Breast epithelium (tissue), 4 donors: ENCODE measurements around the gene HSBP1. TPM values are rescaled to one million over a fixed set of nuclear protein-coding genes. Genes with fewer than 3 reads are reported as not detected.

ENCODE experiments used
- DNase-seq, 2 donors: peaks; one replicate each; pipeline ENCODE4 v3.0.0-alpha.2; 2019; ENCODE audit warnings: low spot score in 2 of 2
- H3K27ac ChIP-seq, 2 donors: fragments of 200-600 bp; sonication (generic) in 1 of 2; one replicate each; pipeline ENCODE4 v1.5.1; 2016 to 2019; ENCODE audit warnings: mild to moderate bottlenecking in 1 of 2
- H3K27me3 ChIP-seq, 2 donors: fragments of 200-600 bp; sonication (generic) in 1 of 2; one replicate each; pipeline versions ENCODE4 v1.5.1 to v1.6.0; 2017 to 2019; ENCODE audit warnings: control low read depth in 1 of 2, mild to moderate bottlenecking in 1 of 2
- H3K36me3 ChIP-seq: fragments of 200-600 bp; one replicate; pipeline ENCODE4 v1.5.1; 2019
- H3K4me1 ChIP-seq, 2 donors: fragments of 200-600 bp; sonication (generic); one replicate each; pipeline ENCODE4 v1.5.1; 2016 to 2019; ENCODE audit warnings: control low read depth in 1 of 2
- H3K4me3 ChIP-seq, 3 donors: fragments of 200-600 bp; sonication (generic); 1 replicate in 2 of 3; 2 replicates in 1 of 3; pipeline ENCODE4 v1.5.1; 2016 to 2019; ENCODE audit warnings: mild to moderate bottlenecking in 3 of 3, moderate library complexity in 2 of 3
- H3K9me3 ChIP-seq, 2 donors: fragments of 200-600 bp; sonication (generic) in 1 of 2; one replicate each; pipeline ENCODE4 v1.5.1; 2016 to 2019; ENCODE audit warnings: control low read depth in 1 of 2
- POLR2A ChIP-seq: fragments of 450-650 bp; IDR thresholded peaks from one replicate; pipeline ENCODE4 v1.6.1; 2016; ENCODE audit warnings: antibody characterized with exemption, mild to moderate bottlenecking, moderate library complexity
- POLR2AphosphoS5 ChIP-seq, 3 donors: sonication (generic); formaldehyde crosslinking; IDR thresholded peaks; one replicate each; pipeline ENCODE4 v1.6.1; 2017; ENCODE audit warnings: antibody characterized with exemption in 3 of 3
- intact Hi-C: fragments of 100-400 bp; cut with DNase I; formaldehyde crosslinking; loops from one replicate; pipeline ENCODE4 v1.15.1; 2023; ENCODE audit warnings: low total_unique reads
- total RNA-seq, 3 donors: library from RNA; depleted of rRNA; stranded (reverse); fragments of >200 nt; gene quantifications; one replicate each; pipeline ENCODE4 v1.1.0, GENCODE V29; 2016
- TF ChIP-seq, protein P1 (sequence below), 3 donors: fragments of 450-650 bp; IDR thresholded peaks; one replicate each; pipeline ENCODE4 v1.5.1; 2016 to 2017; ENCODE audit warnings: antibody characterized with exemption in 3 of 3, mild to moderate bottlenecking in 3 of 3, moderate library complexity in 3 of 3

The HSBP1 gene
- total RNA-seq, 3 donors from 2014 or later = 20.2 to 34.7 (median 29.7) TPM

DNA sequence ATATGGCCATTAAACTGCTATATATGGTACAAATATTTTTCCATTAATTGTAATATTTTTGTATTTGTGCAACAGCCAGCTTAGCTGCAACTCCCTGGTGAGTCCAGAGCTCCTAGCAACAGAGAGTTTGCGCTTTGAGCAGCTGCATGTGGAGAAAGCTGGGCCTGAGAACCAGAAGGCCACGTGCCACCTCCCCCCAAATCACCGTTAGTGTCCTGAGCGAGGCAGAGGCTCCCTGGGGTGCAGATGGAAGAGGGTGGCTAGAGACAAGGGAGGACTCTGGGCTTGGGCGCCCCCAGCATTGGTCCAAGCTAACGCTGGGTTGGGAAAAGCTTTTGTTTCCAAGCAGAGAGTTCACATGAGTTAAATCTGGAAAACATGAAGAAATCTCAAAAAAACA, 41.6 kb downstream of the HSBP1 start:
- TF ChIP-seq POLR2A (no peak), POLR2AphosphoS5 (IDR thresholded peaks at IDR 0.05) (no peak)
- TF ChIP-seq, protein P1, sequence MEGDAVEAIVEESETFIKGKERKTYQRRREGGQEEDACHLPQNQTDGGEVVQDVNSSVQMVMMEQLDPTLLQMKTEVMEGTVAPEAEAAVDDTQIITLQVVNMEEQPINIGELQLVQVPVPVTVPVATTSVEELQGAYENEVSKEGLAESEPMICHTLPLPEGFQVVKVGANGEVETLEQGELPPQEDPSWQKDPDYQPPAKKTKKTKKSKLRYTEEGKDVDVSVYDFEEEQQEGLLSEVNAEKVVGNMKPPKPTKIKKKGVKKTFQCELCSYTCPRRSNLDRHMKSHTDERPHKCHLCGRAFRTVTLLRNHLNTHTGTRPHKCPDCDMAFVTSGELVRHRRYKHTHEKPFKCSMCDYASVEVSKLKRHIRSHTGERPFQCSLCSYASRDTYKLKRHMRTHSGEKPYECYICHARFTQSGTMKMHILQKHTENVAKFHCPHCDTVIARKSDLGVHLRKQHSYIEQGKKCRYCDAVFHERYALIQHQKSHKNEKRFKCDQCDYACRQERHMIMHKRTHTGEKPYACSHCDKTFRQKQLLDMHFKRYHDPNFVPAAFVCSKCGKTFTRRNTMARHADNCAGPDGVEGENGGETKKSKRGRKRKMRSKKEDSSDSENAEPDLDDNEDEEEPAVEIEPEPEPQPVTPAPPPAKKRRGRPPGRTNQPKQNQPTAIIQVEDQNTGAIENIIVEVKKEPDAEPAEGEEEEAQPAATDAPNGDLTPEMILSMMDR (IDR thresholded peaks at IDR 0.05) = no peak
- intact Hi-C loops = no loop called here
- Histone ChIP-seq H3K27me3 (no peaks in the 10 kb centered on the region), H3K4me3 (no peak overlapping the region), H3K9me3 (no peaks in the 10 kb centered on the region), H3K4me1 (no peaks in the 10 kb centered on the region), H3K27ac (no peak overlapping the region), H3K36me3 (no peaks in the 10 kb centered on the region)
- DNase-seq = no peak

GRCh38 chr16:83850947-83851346, 43.2 kb downstream of the HSBP1 start:
- intact Hi-C loops = no loop called here
- TF ChIP-seq POLR2A = no peak
- no peak for TF ChIP-seq POLR2AphosphoS5 (IDR thresholded peaks at IDR 0.05)
- TF ChIP-seq, protein P1 (IDR thresholded peaks at IDR 0.05) = no peak
- H3K4me3 ChIP-seq = no peak overlapping the region

GRCh38 chr16:83851473-83851872, 43.7 kb downstream of the HSBP1 start:
- DNase-seq = no peak
- intact Hi-C loops = no loop called here
- no peaks in the 10 kb centered on the region for H3K36me3 ChIP-seq
- no peak overlapping the region for H3K27ac ChIP-seq
- no peak overlapping the region for H3K4me3 ChIP-seq
- no peaks in the 10 kb centered on the region for H3K4me1 ChIP-seq
- TF ChIP-seq, protein P1 (IDR thresholded peaks at IDR 0.05) = no peak
- H3K9me3 ChIP-seq = no peaks in the 10 kb centered on the region
- no peaks in the 10 kb centered on the region for H3K27me3 ChIP-seq

More at GRCh38 chr16:83850947-83851346, 43.2 kb downstream of the HSBP1 start:
- H3K9me3 ChIP-seq = no peaks in the 10 kb centered on the region
- no peaks in the 10 kb centered on the region for H3K4me1 ChIP-seq
- no peak overlapping the region for H3K27ac ChIP-seq
- DNase-seq = no peak
- no peaks in the 10 kb centered on the region for H3K36me3 ChIP-seq
- no peaks in the 10 kb centered on the region for H3K27me3 ChIP-seq

GRCh38 chr16:83852774-83853173, 45.0 kb downstream of the HSBP1 start:
- intact Hi-C loops = no loop called here
- H3K36me3 ChIP-seq = no peaks in the 10 kb centered on the region
- no peaks in the 10 kb centered on the region for H3K4me1 ChIP-seq
- no peaks in the 10 kb centered on the region for H3K9me3 ChIP-seq
- TF ChIP-seq, protein P1 (IDR thresholded peaks at IDR 0.05) = no peak
- no peak for TF ChIP-seq POLR2A
- TF ChIP-seq POLR2AphosphoS5 (IDR thresholded peaks at IDR 0.05) = no peak
- no peak overlapping the region for H3K27ac ChIP-seq
- no peak overlapping the region for H3K4me3 ChIP-seq
- DNase-seq = no peak
- H3K27me3 ChIP-seq = no peaks in the 10 kb centered on the region

DNA sequence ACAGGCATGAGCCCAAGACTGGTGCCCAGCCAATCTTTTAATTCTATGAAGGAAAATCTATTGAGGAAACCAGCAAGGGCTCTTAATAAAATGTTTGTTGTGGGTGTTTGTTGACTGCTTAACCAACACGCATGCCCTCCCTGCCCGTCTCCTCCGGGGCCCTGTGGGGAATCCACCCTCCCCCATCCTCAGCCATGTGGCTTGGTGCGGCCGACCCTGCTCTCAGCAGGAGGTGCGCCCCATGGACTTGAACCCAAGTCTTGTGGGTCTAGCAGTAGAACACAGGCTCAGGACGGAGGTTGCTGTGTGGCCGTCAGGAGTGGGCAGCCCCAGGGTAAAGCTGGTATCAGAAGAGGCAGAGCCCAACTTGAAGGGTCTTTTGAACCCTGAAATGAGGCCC, 46.1 kb downstream of the HSBP1 start:
- no peak for DNase-seq
- H3K27me3 ChIP-seq = no peaks in the 10 kb centered on the region
- no peaks in the 10 kb centered on the region for H3K4me1 ChIP-seq
- intact Hi-C loops = no loop called here
- no peaks in the 10 kb centered on the region for H3K9me3 ChIP-seq
- no peak overlapping the region for H3K4me3 ChIP-seq
- no peak overlapping the region for H3K27ac ChIP-seq
- TF ChIP-seq POLR2AphosphoS5 (IDR thresholded peaks at IDR 0.05) (no peak), POLR2A (no peak)
- TF ChIP-seq, protein P1 (IDR thresholded peaks at IDR 0.05) = no peak
- H3K36me3 ChIP-seq = no peaks in the 10 kb centered on the region
